ENCODE results near the gene CRMP1. TPM values are rescaled to one million over a fixed set of nuclear protein-coding genes. Genes with fewer than 3 reads are reported as not detected.
"Not testable (repeated sequence)": the region's sequence is repeated elsewhere in the genome, so short reads cannot be mapped to it uniquely, and the experiment has no call there.

Gene CRMP1
- total RNA-seq, 1 experiment from 2014 or later = not detected

DNA sequence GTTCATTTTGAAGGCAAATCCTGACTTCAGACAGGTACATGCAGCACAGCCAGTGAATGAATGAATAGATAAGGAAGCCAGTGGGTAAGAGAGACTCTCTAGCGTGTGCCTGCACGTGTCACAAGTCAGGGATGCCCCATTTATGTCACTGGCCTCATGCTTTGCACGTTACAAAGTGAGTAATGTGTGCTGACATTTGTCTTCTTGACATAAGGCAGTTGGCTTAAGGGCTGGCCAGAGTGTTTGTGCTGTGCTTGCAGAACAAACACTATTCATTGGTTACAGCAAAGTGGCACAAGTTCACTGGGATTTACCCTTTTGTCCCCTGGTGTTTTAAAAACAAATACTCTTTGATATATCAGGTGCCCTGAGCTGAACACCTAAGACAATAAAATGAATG lies 55.9 kb downstream of the CRMP1 start:
- no peak for DNase-seq (ENCODE audit: low spot score)

DNA sequence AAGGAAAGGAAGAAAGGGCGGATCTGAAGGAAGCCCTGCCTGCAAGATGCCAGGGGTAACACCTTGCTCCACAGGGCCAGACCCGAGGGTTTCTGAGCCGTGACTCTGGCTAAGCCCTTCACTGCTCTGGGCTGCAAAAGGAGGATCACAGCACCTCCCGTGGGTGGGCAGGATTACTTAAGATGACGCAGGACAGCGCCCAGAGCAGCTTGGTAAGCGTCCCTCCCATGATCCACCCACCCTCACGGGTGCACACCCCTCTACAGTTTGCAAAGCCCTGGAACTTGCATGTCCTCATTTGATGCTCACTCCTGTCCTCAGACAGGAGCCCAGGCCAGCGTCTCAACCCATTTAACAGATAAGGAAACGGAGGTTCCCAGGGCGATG lies 64.9 kb downstream of the CRMP1 start:
- in situ Hi-C loops (cut with HindIII; ENCODE audit: low sequenced_read_pairs) = no loop called here
- no peak for DNase-seq (ENCODE audit: low spot score)

More for the DNA sequence above, 55.9 kb downstream of the CRMP1 start:
- in situ Hi-C loops (cut with HindIII; ENCODE audit: low sequenced_read_pairs) = no loop called here

DNA sequence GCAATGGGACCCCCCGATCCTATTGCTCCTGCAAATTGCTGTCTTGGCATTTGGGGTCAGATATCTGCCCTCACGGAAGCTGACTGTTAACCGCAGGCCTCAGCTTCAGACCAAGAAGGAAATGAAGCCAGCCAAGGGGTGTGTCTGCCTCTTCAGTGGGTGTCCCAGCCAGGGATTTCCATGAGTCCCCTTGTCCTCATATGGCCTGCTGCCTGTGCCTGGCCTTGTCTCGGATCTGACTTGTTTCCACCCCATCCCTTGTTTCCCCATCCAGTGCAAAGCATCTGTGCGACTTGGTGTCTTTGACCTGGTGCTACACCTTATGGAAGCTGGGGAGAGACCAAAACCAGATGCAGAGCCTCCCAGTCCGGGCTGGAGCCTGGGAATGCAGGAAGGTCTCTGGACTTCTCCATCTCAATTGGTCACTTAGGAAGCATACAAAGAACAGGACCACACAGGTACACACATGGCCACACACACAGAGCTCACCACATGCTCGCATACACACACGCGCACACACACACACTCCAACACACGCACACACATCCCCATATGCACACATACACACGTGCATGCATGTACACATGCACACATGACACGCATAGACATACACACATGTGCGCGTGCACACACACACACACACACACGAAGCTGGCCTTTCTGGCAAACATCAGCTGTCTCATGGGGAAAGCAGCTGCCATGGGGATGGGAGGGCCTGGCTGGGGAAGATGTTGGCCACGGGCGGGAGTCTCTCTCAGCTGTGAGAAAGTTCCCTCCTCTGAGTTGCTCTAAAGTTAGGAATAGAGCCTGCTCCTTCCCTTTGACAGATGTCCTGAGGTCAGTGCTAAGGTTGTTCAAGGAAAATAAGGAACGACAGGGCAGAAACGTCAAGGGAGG lies 65.5 kb downstream of the CRMP1 start:
- DNase-seq (ENCODE audit: low spot score) = no peak
- in situ Hi-C loops (cut with HindIII; ENCODE audit: low sequenced_read_pairs) = no loop called here

DNA sequence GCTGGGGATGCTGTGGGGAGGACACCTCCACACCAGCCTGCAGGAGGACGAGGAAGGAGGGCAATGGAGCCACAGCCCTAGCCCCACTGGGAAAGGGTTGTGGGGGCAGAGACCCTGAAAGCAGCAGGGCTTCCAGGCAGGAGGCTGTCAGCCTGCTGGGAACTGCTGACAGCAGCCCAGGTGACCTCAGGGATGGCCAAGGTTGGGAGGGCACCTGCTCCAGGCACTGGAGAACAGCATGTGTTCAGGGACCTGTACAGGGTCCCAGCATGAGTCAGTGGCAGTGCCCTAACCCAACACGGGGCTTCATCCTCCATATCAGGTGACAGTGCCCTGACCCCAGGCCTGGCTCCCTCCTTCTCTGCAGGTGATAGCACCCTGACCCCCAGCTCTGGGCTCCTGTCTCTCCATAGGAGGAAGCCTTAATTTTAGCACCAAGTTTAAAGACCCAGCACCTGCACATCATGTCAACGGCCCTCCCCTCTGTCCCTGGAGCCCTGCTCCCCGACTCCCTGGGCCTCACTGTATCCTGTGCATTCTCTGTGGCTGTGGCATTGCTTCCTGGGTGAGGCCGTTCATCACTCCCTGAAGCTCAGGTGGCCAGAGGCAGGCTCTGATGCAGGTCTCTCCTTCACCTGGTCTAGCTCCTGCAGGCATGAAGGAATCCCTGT lies 66.3 kb downstream of the CRMP1 start:
- in situ Hi-C loops (cut with HindIII; ENCODE audit: low sequenced_read_pairs) = no loop called here
- no peak for DNase-seq (ENCODE audit: low spot score)

GRCh38 chr4:5825321-5826041 lies 67.4 kb downstream of the CRMP1 start:
- DNase-seq (ENCODE audit: low spot score) = no peak
- in situ Hi-C loops (cut with HindIII; ENCODE audit: low sequenced_read_pairs) = no loop called here

- in situ Hi-C loops (cut with HindIII; ENCODE audit: low sequenced_read_pairs) = no loop called here
Observed at GRCh38 chr4:5824635-5825034, 68.3 kb downstream of the CRMP1 start.

GRCh38 chr4:5824227-5824626 lies 68.7 kb downstream of the CRMP1 start:
- no peak for DNase-seq (ENCODE audit: low spot score)
- in situ Hi-C loops (cut with HindIII; ENCODE audit: low sequenced_read_pairs) = no loop called here

More at GRCh38 chr4:5824635-5825034, 68.3 kb downstream of the CRMP1 start:
- DNase-seq (ENCODE audit: low spot score) = peak; percentile 21

- peak; percentile 36 for DNase-seq (ENCODE audit: low spot score)
- in situ Hi-C loops (cut with HindIII; ENCODE audit: low sequenced_read_pairs) = no loop called here
Observed at GRCh38 chr4:5823542-5824211, 69.2 kb downstream of the CRMP1 start.

DNA sequence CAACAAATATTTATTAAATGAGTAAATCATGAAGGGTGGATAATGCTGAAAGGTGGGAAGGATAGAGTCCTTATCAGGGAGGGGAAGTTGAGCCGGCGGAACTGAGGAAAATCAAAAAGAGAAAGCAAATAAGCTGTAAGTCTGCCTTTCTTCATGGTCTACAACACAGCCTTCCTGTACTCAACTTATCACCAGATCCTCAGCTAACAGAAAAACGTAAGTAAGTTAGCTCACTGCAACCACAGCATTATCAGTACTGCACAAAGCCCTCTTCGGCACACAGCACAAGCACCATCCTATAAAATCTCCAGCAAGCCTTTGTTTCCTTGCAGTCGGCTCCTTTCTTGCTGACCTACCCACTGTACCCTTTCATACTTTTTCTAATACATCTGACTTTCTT lies 70.3 kb downstream of the CRMP1 start:
- DNase-seq (ENCODE audit: low spot score) = no peak
- in situ Hi-C loops (cut with HindIII; ENCODE audit: low sequenced_read_pairs) = no loop called here

DNA sequence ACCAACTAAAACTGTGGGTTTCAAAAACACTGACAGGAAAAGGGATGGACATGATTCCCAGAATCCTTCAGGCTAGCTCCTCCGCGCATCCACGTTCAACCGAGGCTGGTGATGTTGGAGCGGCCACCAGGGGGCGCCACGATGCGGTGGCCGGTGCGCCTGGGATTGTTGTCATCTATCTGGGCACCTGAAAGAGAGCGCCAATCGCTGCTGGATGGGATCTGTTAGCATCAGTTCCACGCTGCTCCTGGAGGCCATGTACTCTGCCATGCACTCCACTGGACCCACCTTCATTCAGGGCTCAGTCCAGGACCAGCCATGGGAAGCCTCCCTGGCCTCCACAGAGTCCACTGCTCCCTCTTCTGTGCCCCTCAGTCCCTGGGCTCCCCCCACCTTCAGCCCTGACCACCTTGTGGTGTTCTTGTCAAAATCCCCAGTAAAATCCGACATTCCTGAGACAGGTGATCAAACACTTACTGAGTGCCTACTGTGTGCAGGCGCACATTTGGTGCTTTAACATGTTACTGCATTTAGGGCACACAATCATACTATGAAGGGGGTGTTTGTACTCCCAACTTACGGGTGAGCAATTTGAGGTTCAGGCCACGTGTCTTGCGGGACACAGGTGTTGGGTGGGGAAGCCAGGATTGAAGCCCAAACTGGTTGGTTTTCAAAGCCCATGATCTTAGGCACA lies 71.1 kb downstream of the CRMP1 start:
- no peak for DNase-seq (ENCODE audit: low spot score)
- in situ Hi-C loops (cut with HindIII; ENCODE audit: low sequenced_read_pairs) = no loop called here

GRCh38 chr4:5816851-5817375 lies 76.0 kb downstream of the CRMP1 start:
- in situ Hi-C loops (cut with HindIII; ENCODE audit: low sequenced_read_pairs) = no loop called here
- no peak for DNase-seq (ENCODE audit: low spot score)

- in situ Hi-C loops (cut with HindIII; ENCODE audit: low sequenced_read_pairs) = no loop called here
- no peak for DNase-seq (ENCODE audit: low spot score)
Observed at GRCh38 chr4:5816101-5816500, 76.8 kb downstream of the CRMP1 start.

DNA sequence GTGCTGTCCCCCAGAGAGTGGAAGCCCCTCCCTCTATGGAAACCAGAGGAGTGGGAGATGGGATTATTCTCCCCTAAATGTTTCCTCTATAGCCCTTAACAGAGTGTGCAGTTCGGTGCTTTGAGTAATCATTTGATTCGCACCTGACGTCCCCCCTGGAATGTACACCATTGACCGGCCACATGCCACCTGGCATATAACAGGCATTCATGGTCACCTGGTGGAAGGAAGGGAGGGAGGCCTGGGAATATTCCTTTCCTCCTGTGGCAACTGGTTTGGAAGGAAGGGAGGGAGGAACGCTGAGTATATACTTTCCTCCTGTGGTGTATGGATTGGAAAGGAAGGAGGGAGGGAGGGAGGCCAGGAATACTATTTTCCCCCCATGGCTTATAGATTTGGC lies 77.2 kb downstream of the CRMP1 start:
- no peak for DNase-seq (ENCODE audit: low spot score)
- in situ Hi-C loops (cut with HindIII; ENCODE audit: low sequenced_read_pairs) = no loop called here

DNA sequence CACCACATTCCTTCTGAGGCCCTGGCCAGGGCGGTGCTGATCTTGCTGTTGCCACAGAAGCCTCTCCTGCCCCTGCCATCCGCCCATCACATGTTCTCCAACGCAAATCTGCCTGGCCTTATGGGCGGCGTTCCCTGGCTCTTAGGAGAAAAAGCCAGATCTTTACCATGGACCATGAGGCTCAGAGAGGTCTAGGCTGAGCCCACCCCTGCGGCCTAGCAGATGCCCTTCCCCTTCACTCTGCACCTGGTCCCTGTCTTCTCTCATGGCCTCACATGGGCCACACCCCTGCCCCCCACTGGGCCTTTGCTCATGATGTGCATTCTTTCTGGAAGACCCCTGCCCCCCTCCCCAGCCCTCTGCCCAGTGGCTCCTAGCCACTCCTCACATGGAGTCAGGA lies 78.5 kb downstream of the CRMP1 start:
- in situ Hi-C loops (cut with HindIII; ENCODE audit: low sequenced_read_pairs) = no loop called here
- no peak for DNase-seq (ENCODE audit: low spot score)

GRCh38 chr4:5813882-5814255 lies 79.0 kb downstream of the CRMP1 start:
- DNase-seq (ENCODE audit: low spot score) = no peak
- in situ Hi-C loops (cut with HindIII; ENCODE audit: low sequenced_read_pairs) = no loop called here

GRCh38 chr4:5812506-5813229 lies 80.2 kb downstream of the CRMP1 start:
- in situ Hi-C loops (cut with HindIII; ENCODE audit: low sequenced_read_pairs) = no loop called here
- DNase-seq (ENCODE audit: low spot score) = peak; percentile 66

DNA sequence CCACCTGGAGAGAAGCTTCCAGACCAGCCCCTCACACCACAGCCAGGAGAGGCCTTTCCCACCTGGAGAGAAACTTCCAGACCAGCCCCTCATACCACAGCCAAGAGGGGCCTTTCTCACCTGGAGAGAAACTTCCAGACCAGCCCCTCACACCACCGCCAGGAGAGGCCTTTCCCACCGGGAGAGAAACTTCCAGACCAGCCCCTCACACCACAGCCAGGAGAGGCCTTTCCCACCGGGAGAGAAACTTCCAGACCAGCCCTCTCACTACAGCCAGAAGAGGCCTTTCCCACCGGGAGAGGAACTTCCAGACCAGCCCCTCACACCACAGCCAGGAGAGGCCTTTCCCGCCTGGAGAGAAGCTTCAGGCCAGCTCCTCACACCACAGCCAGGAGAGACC lies 80.8 kb downstream of the CRMP1 start:
- DNase-seq (ENCODE audit: low spot score); in situ Hi-C loops (cut with HindIII; ENCODE audit: low sequenced_read_pairs): not testable (repeated sequence)

- in situ Hi-C loops (cut with HindIII; ENCODE audit: low sequenced_read_pairs) = no loop called here
- no peak for DNase-seq (ENCODE audit: low spot score)
Observed at GRCh38 chr4:5810770-5811430, 82.0 kb downstream of the CRMP1 start.
